Tibial nerve (tissue), 3 donors: Measurements from ENCODE around the gene GABBR2.

Source experiments
- POLR2A ChIP-seq, 2 donors: fragments of 450-650 bp; IDR thresholded peaks; one replicate each; pipeline ENCODE4 v1.6.1; 2017; ENCODE audit warnings: antibody characterized with exemption in 2 of 2, mild to moderate bottlenecking in 2 of 2, moderate library complexity in 2 of 2
- TF ChIP-seq, protein P1 (sequence below), 5 experiments: fragments of 200-600 bp in 3 of 5; fragments of 450-650 bp in 2 of 5; sonication (generic) in 3 of 5; IDR thresholded peaks; one replicate each; pipeline ENCODE4 v1.5.1; 2016 to 2019; ENCODE audit warnings: antibody characterized with exemption in 5 of 5, mild to moderate bottlenecking in 3 of 5, moderate library complexity in 2 of 5

GRCh38 chr9:98329281-98329680, 379.5 kb downstream of the GABBR2 start:
- TF ChIP-seq, protein P1, sequence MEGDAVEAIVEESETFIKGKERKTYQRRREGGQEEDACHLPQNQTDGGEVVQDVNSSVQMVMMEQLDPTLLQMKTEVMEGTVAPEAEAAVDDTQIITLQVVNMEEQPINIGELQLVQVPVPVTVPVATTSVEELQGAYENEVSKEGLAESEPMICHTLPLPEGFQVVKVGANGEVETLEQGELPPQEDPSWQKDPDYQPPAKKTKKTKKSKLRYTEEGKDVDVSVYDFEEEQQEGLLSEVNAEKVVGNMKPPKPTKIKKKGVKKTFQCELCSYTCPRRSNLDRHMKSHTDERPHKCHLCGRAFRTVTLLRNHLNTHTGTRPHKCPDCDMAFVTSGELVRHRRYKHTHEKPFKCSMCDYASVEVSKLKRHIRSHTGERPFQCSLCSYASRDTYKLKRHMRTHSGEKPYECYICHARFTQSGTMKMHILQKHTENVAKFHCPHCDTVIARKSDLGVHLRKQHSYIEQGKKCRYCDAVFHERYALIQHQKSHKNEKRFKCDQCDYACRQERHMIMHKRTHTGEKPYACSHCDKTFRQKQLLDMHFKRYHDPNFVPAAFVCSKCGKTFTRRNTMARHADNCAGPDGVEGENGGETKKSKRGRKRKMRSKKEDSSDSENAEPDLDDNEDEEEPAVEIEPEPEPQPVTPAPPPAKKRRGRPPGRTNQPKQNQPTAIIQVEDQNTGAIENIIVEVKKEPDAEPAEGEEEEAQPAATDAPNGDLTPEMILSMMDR (IDR thresholded peaks at IDR 0.05), result no peak
- TF ChIP-seq POLR2A (IDR thresholded peaks at IDR 0.05), result no peak
